HCT116 (cell line): ENCODE results near the gene UQCC5. TPM values are rescaled to one million over a fixed set of nuclear protein-coding genes. Genes with fewer than 3 reads are reported as not detected.

Experiments
- ATAC-seq: fragments of 200-7000 bp; cut with Tn5 transposase; 2 replicates; pipeline ENCODE4 v1.9.1; 2020; ENCODE audit warnings: mild to moderate bottlenecking, moderate library complexity
- BruUV-seq: library from RNA; stranded (reverse); fragments of 400-500 nt; replicated peaks from 2 replicates; lab custom pipeline; 2021; lab: Mats Ljungman, UMichigan
- CTCF ChIA-PET: fragments of 300-600 bp; sonication (Branson Sonifier 250); formaldehyde crosslinking; loops from one replicate; lab custom pipeline; 2021; ENCODE audit warnings: antibody characterized with exemption; lab: Charles Lee
- POLR2A ChIA-PET: fragments of 300-600, 350-600 bp; sonication (Branson Sonifier 250); formaldehyde crosslinking; loops from one replicate; lab custom pipeline; 2021; ENCODE audit warnings: antibody characterized with exemption; lab: Charles Lee
- RAD21 ChIA-PET, 2 experiments: fragments of 300-600 bp; sonication (Branson Sonifier 250); formaldehyde crosslinking; loops; one replicate each; lab custom pipeline; 2023; ENCODE audit warnings: low total read pairs in 2 of 2; ENCODE audit not compliant: uncharacterized antibody in 2 of 2, unreplicated experiment in 2 of 2, low non-redundant PET in 1 of 2; lab: Charles Lee
- DNase-seq: peaks from one replicate; pipeline ENCODE4 v3.0.0-alpha.2; 2010; ENCODE audit warnings: low read depth, low spot score
- H2AFZ ChIP-seq: fragments of 200-600 bp; shearing (Covaris generic), sonication (generic); 2 replicates; pipeline ENCODE4 v1.6.1; 2017; ENCODE audit warnings: low read depth, mixed run types, mixed read lengths, antibody characterized with exemption, low read length; ENCODE audit not compliant: poor library complexity, severe bottlenecking
- H3K27ac ChIP-seq: 2 replicates; pipeline ENCODE4 v1.5.1; 2012; ENCODE audit warnings: low read depth, low read length
- H3K27me3 ChIP-seq: fragments of 200-600 bp; sonication (generic); 2 replicates; pipeline ENCODE4 v1.6.1; 2016; ENCODE audit warnings: mixed run types, low read length, mixed read lengths; ENCODE audit not compliant: insufficient read depth
- H3K36me3 ChIP-seq, 2 experiments: fragments of 200-500 bp in 1 of 2; fragments of 200-600 bp in 1 of 2; sonication (Bioruptor generic) in 1 of 2; sonication (generic) in 1 of 2; 2 replicates each; pipeline versions ENCODE4 v1.5.1 to v1.6.1; 2014 to 2016; ENCODE audit warnings: low read length in 2 of 2, inconsistent platforms in 1 of 2, mixed read lengths in 1 of 2, mixed run types in 1 of 2; ENCODE audit not compliant: insufficient read depth in 2 of 2, control insufficient read depth in 1 of 2
- H3K4me1 ChIP-seq, 2 experiments: fragments of 200-600 bp in 1 of 2; sonication (generic) in 1 of 2; 2 replicates each; pipeline versions ENCODE4 v1.5.1 to v1.6.1; 2012 to 2017; ENCODE audit warnings: low read length in 2 of 2, inconsistent platforms in 1 of 2, mild to moderate bottlenecking in 1 of 2, mixed read lengths in 1 of 2, mixed run types in 1 of 2, moderate library complexity in 1 of 2; ENCODE audit not compliant: insufficient read depth in 2 of 2, control insufficient read depth in 1 of 2
- H3K4me2 ChIP-seq: fragments of 200-600 bp; sonication (generic); 2 replicates; pipeline ENCODE4 v1.6.1; 2017; ENCODE audit warnings: mixed run types, low read length, mixed read lengths
- H3K4me3 ChIP-seq, 2 experiments: fragments of 200-600 bp in 1 of 2; sonication (generic) in 1 of 2; replicated peaks in 1 of 2; 2 replicates each; pipeline ENCODE4 v1.5.1; 2011 to 2016; ENCODE audit warnings: low read length in 2 of 2, control low read depth in 1 of 2, low read depth in 1 of 2, mild to moderate bottlenecking in 1 of 2, mixed read lengths in 1 of 2, mixed run types in 1 of 2
- H3K79me2 ChIP-seq: fragments of 200-600 bp; sonication (generic); 2 replicates; pipeline ENCODE4 v1.6.1; 2017; ENCODE audit warnings: mild to moderate bottlenecking, mixed run types, low read length, moderate library complexity, mixed read lengths; ENCODE audit not compliant: insufficient read depth
- H3K9ac ChIP-seq: fragments of 200-600 bp; sonication (generic); 2 replicates; pipeline ENCODE4 v1.6.1; 2016; ENCODE audit warnings: low read length, mixed read lengths
- H3K9me2 ChIP-seq: fragments of 200-600 bp; sonication (generic), shearing (Covaris generic); 2 replicates; pipeline ENCODE4 v1.6.1; 2017; ENCODE audit warnings: mixed run types, mild to moderate bottlenecking, moderate library complexity; ENCODE audit not compliant: insufficient read depth
- H3K9me3 ChIP-seq, 2 experiments: fragments of 200-500 bp in 1 of 2; fragments of 200-600 bp in 1 of 2; sonication (Bioruptor generic) in 1 of 2; sonication (generic) in 1 of 2; 2 replicates each; pipeline ENCODE4 v1.6.1; 2014 to 2017; ENCODE audit warnings: low read length in 2 of 2, mixed read lengths in 2 of 2, inconsistent platforms in 1 of 2, low read depth in 1 of 2, mild to moderate bottlenecking in 1 of 2, mixed run types in 1 of 2, moderate library complexity in 1 of 2; ENCODE audit not compliant: control insufficient read depth in 1 of 2, insufficient read depth in 1 of 2
- H4K20me1 ChIP-seq: fragments of 200-600 bp; sonication (generic), shearing (Covaris generic); 2 replicates; pipeline ENCODE4 v1.6.1; 2017; ENCODE audit warnings: mixed run types, mild to moderate bottlenecking, moderate library complexity; ENCODE audit not compliant: insufficient read depth
- ELF1 ChIP-seq: IDR thresholded peaks from 2 replicates; pipeline ENCODE4 v1.6.1; 2012; ENCODE audit warnings: low read depth, borderline replicate concordance
- EZH2 ChIP-seq: fragments of 200-600 bp; sonication (generic); IDR thresholded peaks from 2 replicates; pipeline ENCODE4 v1.6.1; 2017; ENCODE audit warnings: antibody characterized with exemption, mixed run types
- POLR2AphosphoS5 ChIP-seq: IDR thresholded peaks from 2 replicates; pipeline ENCODE4 v1.6.1; 2011; ENCODE audit warnings: mild to moderate bottlenecking, low read depth, low read length, moderate library complexity
- SIN3A ChIP-seq: IDR thresholded peaks from 2 replicates; pipeline ENCODE4 v1.6.1; 2012; ENCODE audit warnings: low read depth
- SP1 ChIP-seq: IDR thresholded peaks from 2 replicates; pipeline ENCODE4 v1.6.1; 2012; ENCODE audit warnings: low read depth
- intact Hi-C: fragments of 100-400 bp; cut with micrococcal nuclease; formaldehyde crosslinking; loops from 2 replicates; pipeline ENCODE4 v1.10.0; 2022
- total RNA-seq: library from RNA; stranded (reverse); gene quantifications from one replicate; pipeline ENCODE4 v1.2.1, GENCODE V29; 2021; ENCODE audit not compliant: unreplicated experiment
- TF ChIP-seq, protein P1 (sequence below): IDR thresholded peaks from 2 replicates; pipeline ENCODE4 v1.6.1; 2012; ENCODE audit warnings: low read depth
- TF ChIP-seq, protein P2 (sequence below): IDR thresholded peaks from 2 replicates; pipeline ENCODE4 v1.6.1; 2012

The UQCC5 gene
- total RNA-seq, 1 experiment from 2014 or later = 14.1 TPM

DNA sequence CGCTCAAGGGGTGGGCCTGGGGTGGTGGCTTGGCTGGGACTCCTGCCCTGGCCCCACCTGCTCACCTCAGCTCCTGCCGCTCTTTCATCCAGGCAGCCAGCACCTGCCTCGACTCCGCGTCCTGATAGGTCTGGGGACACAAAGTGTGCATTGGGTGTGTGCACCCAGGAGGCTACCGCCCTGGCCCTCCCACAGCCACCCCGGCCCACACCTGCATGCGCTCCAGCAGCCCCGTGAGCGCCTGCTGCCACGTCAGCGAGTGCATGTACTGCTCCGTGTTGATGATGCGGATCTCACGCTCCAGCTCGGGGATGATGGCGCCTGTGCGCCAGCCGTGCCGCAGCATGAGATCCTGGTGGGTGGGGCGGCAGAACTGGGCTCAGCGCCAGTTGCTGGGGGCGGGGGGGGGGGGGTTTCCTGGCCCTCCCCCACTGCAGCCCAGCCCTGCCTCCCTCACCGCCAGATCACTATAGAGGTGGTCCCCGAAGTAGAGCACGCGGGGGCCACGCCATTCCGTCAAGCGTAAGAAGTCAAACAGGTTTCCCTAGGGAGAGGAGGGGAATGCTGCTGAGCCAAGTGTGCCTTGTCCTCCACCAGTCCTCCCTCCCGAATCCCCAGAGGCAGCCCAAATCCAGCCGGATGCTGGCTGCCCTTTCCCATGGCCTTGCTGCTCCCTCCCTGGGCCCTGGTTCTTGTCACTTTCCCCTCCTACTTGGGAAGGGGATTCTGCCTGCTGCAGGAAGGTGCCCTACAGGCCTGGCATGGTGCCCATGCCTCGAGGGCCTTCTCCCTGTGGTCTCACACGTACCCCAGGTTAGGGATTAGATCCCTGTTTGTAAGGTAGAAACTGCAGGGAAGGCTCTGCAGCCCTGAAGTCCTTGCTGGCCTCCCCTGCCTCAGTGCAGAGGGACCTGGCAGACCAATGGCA is 11.4 kb upstream of the UQCC5 start:
- no peak overlapping the region for H3K4me2 ChIP-seq
- POLR2A ChIA-PET = no interaction called here
- TF ChIP-seq, protein P1, sequence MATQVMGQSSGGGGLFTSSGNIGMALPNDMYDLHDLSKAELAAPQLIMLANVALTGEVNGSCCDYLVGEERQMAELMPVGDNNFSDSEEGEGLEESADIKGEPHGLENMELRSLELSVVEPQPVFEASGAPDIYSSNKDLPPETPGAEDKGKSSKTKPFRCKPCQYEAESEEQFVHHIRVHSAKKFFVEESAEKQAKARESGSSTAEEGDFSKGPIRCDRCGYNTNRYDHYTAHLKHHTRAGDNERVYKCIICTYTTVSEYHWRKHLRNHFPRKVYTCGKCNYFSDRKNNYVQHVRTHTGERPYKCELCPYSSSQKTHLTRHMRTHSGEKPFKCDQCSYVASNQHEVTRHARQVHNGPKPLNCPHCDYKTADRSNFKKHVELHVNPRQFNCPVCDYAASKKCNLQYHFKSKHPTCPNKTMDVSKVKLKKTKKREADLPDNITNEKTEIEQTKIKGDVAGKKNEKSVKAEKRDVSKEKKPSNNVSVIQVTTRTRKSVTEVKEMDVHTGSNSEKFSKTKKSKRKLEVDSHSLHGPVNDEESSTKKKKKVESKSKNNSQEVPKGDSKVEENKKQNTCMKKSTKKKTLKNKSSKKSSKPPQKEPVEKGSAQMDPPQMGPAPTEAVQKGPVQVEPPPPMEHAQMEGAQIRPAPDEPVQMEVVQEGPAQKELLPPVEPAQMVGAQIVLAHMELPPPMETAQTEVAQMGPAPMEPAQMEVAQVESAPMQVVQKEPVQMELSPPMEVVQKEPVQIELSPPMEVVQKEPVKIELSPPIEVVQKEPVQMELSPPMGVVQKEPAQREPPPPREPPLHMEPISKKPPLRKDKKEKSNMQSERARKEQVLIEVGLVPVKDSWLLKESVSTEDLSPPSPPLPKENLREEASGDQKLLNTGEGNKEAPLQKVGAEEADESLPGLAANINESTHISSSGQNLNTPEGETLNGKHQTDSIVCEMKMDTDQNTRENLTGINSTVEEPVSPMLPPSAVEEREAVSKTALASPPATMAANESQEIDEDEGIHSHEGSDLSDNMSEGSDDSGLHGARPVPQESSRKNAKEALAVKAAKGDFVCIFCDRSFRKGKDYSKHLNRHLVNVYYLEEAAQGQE = no peak
- TF ChIP-seq SIN3A (no peak), ELF1 (no peak), EZH2 (no peak), SP1 (no peak), POLR2AphosphoS5 (no peak)
- TF ChIP-seq, protein P2, sequence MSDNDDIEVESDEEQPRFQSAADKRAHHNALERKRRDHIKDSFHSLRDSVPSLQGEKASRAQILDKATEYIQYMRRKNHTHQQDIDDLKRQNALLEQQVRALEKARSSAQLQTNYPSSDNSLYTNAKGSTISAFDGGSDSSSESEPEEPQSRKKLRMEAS = no peak
- H3K27me3 ChIP-seq = no peaks in the 10 kb centered on the region
- CTCF ChIA-PET = no interaction called here
- H3K9me2 ChIP-seq = no peaks in the 10 kb centered on the region
- H3K4me1 ChIP-seq = no peaks in the 10 kb centered on the region
- H3K4me3 ChIP-seq = no peak overlapping the region
- no peaks in the 10 kb centered on the region for H3K9me3 ChIP-seq
- no peaks in the 10 kb centered on the region for H3K79me2 ChIP-seq
- no peak overlapping the region for H3K9ac ChIP-seq
- no peak overlapping the region for H2AFZ ChIP-seq
- ATAC-seq = no peak
- intact Hi-C loops = no loop called here
- TSS peak; percentile 40 for BruUV-seq
- no peaks in the 10 kb centered on the region for H4K20me1 ChIP-seq
- RAD21 ChIA-PET = no interaction called here
- DNase-seq = no peak
- no peak overlapping the region; the same call in 1 of the 2 replicates for H3K27ac ChIP-seq
- peaks cover 11 to 17% of the 10 kb centered on the region in 2 experiments for H3K36me3 ChIP-seq
